ENCODE results near the gene C1QL1.
"Not testable (repeated sequence)": the region's sequence is repeated elsewhere in the genome, so short reads cannot be mapped to it uniquely, and the experiment has no call there.

Gene C1QL1

DNA sequence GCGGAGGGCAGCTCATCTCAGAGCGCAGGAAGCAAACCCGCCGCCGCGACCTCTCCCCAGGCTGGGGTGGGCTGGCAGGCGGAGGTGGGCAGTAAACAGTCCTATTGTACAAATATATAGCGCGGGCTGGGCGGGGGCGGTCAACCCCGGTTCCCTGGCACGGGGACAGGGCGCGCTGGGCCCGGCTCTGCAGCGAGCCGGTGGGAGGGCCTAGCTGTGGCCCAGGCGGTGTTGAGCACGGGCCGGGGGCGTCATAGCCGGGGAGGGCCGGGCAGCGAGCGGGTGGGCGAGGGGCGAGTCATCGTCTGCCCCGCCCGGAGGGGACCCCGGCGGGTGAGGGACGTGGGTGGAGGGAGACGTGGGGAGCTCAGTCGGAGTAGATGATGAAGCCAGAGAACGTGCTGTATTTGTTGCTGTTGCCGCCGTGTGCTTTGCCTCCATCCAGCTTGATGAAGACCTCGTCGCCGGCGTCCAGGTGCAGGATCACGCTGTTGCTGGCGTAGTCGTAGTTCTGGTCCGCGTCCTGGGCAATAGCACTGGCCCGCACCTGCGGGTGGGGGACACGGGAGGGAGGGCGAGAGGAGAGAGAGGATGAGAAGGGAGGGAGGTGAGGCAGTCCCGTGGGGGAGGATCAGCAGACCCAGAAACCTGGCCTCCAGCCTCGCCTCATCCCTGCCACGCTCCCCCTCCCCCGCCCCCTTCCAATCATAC lies 8.1 kb downstream of the C1QL1 start:
- DNase-seq: no peak

GRCh38 chr17:44956998-44957981 lies 10.8 kb downstream of the C1QL1 start:
- DNase-seq: peak; percentile 90

GRCh38 chr17:44955674-44956425 lies 12.3 kb downstream of the C1QL1 start:
- no peak for DNase-seq

DNA sequence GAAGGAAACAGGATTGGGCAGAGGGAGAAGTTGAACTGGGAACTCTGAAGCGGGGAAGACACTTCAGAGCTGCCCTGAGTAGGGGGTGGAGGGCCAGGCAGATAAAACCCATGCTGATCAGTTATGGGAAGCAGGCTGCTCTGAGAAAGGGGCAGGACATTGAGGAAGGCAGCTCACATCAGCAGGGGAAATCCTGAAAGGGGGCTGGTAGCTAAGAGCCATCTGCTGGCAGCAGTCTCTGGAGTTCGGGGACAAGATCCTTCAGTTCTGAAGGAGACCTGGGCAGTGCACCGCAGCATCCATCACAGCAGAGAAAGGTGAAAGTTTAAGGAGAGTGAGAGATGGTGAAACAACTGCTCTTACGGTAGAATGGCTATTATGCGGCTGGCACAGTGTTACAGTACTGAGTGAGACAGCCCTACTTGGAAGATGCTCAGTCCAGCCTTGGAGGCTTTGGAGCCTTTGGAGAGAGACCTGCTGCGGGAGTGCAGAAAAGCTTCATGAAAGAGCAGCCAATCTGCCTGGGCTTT lies 15.1 kb downstream of the C1QL1 start:
- DNase-seq: peak; percentile 48

- DNase-seq: no peak
Measured at GRCh38 chr17:44948315-44948795, 19.7 kb downstream of the C1QL1 start.

DNA sequence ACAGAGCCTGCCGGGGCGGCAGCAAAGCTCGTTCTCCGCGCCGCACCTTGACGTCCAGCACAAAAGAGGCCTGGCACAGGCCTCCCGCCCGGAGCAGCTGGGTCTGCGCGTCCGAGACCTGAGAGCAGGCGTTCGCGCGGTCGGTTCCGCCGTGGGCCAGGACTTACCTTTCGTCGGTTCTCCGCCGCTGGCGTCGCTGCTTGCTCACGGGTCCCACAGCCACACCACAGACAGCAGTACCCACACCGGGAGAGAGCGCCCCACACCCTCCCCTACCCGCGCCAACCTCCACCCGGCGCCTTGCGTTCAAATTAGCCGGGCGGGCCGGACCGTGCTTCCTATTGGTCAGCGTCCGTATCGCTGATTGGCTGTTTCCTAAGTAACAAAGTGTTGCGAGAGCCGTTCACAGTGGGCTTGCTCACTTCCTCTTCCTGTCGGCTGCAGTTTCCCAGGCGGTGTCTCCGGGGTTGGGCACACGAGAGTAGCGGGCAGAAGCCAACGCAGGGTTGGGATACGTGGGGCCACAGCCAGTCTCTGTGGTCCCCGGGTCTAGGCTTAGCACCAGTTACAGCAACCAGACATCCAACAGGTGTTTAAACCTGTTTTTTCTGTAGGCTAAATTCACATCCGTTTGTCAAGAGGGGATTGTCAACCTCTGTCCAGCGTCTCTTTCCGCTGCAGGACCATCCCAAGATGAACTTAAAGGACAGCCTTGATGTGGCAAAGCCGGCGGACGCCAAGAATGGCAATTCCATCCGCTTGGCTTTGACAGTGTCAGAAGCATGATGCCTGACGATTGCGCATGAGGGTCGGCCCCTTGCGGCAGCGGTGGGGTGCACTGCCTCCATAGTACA lies 20.4 kb downstream of the C1QL1 start, which contains the start of gene KIF18B:
Gene KIF18B, minus strand, starts transcription at position 313 of the 854 bp plus-strand sequence. CDS start 11,429 bp downstream, outside the sequence.
- DNase-seq: peak; percentile 99

DNA sequence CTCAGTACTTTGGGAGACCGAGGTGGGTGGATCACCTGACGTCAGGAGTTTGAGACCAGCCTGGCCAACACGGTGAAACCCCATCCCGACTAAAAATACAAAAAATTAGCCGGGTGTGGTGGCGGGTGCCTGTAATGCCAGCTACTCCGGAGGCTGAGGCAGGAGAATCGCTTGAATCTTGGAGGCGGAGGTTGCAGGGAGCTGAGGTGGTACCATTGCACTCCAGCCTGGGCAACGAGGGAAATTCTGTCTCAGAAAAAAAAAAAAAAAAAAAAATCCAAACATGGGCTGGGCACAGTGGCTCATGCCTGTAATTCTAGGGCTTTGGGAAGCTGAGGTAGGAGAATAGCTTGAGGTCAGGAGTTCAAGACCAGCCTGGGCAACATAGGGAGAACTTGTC lies 22.5 kb downstream of the C1QL1 start:
- not testable (repeated sequence) for DNase-seq

- DNase-seq: no peak
Measured at GRCh38 chr17:44942456-44942855, 25.6 kb downstream of the C1QL1 start.

- DNase-seq: peak; percentile 33
Measured at GRCh38 chr17:44941712-44942331, 26.3 kb downstream of the C1QL1 start.

DNA sequence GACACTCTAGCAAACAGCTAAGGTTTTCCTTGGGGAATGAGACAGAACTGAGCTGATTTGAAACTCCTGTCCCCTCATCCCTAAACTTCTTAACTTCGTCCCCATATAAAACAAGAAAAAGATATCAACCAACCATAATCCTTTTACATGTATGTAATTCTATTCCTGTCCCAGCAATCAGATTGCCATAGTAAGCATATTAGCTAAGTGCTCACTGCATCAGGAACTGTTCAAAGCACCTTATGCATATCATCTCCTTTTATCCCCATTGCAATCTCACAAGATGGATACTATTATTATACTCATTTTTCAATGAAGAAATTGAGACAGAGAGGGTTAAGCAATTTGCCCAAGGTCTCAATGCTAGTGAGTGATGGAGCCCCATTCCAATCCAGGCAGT lies 27.3 kb downstream of the C1QL1 start:
- peak; percentile 38 for DNase-seq

DNA sequence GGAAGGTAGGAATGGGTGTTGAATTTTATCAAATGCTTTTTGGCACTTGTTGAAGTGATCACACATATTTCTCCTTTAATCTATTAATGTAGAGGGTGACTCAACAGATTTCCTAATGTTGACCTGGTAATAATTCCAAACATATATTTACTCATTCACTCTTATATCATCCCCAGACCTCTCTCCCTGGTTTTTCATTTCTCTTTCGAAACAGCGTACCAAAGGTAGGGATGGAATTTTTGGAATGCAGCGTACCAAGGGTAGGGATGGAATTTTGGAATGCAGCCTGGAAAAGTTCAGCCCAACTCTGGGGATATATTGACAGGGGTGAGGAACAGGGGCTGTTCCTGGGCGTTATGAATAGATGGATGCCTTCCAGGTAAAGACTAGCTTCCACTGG lies 27.8 kb downstream of the C1QL1 start:
- DNase-seq: no peak

GRCh38 chr17:44935116-44935515 lies 33.0 kb downstream of the C1QL1 start:
- no peak for DNase-seq

GRCh38 chr17:44934745-44935105 lies 33.4 kb downstream of the C1QL1 start:
- no peak for DNase-seq

DNA sequence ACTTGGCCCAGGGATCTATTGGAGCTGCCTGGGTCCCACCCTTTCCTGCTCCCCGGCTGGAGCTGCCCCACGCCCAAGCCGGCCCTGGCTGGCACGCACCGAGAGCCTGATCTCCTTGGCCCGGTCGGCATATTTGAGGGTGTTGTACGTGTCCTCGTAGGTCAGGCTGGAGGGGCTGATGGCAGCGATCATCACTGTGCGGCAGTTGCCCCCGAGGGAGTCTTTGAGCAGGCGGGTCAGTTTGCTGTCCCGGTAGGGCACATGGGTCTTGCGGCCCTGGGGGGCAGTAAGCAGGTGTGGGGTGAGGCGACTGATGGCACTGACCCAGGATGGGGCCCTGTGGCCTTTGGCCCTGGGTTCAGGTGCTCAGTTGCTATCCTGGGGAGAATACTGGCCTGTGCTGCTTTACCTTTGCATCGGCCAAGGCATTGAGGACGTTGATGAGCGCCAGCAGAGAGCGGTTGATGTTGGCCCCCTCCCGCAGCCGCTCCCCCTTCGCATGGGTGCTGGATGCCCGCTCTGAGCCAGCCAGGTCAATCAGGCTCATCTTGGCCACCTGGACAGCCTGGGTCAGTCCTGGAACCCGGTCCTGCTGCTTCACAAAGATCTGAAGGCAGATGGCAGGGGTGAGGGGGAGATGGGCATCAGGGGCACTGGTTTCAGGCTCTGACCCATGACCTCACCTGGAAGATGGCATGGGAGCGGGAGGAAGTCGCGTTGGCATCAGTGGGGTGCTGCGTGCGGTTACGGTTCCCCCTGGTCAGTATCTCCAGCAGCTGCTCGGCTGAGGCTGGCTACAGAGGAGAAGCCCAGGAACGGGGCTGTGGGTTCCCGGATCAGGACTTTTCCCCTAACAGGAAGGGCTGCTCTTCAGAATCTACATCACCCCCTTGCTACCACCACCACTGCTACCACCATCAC lies 34.0 kb downstream of the C1QL1 start:
- no peak for DNase-seq

- no peak for DNase-seq
Measured at GRCh38 chr17:44932787-44933097, 35.4 kb downstream of the C1QL1 start.

DNA sequence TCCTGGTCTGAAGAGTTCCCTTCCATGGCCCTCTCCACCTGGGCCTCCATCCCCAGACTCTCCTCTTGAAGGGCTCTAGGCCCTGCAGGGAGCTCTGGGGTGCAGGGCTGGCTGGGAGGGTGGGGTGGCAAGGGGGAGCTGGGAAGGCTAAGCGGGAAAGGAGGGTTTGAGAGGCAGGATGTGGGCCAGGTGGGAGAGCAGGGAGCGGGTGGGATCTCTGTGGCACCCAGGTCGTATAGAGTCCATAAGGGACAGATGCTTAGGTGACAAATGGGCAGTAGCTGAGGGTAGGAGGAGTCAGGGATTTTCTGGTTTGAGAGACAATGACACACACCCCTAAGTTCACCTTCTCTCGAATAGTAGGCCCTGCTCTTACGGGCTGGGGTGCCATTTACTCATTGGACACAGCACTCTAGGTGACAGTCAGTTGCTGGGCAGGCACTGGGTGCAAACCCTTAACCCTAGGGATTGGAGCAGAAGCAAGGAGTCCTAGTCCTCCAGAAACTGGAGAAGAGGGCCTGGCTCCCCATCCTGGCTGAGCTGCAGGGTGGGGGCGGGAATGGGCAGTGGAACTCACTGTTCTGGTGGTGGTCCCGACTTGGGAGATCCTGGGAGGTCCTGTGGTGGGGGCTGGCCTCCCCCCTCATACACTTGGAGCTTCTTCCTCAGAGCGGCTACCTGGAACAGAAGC lies 35.9 kb downstream of the C1QL1 start:
- DNase-seq: no peak

DNA sequence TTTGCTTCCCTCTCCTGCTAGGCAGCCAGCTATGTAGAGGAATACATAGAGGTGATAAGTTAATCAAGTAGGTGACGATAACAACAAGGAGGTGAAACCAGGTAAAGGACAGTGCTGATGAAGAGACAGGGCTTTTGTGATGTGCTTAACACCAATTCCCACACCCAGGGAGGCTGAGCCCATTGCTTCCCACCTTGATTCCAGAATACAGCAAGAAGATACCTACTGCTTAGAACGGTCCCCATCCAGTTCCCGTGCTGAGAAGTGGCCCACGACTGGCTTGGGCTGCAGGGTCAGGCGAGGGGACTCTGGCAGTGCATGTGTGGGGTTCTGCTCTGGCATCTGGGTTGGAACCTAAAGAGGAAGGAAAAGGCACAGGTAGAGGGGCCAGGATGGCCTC lies 36.7 kb downstream of the C1QL1 start:
- no peak for DNase-seq

GRCh38 chr17:44930667-44931066 lies 37.4 kb downstream of the C1QL1 start:
- no peak for DNase-seq

GRCh38 chr17:44928950-44929720 lies 39.0 kb downstream of the C1QL1 start:
- no peak for DNase-seq

Measured in NCI-H82 (cell line).